ENCODE data around the gene ALB.

ALB gene

DNA sequence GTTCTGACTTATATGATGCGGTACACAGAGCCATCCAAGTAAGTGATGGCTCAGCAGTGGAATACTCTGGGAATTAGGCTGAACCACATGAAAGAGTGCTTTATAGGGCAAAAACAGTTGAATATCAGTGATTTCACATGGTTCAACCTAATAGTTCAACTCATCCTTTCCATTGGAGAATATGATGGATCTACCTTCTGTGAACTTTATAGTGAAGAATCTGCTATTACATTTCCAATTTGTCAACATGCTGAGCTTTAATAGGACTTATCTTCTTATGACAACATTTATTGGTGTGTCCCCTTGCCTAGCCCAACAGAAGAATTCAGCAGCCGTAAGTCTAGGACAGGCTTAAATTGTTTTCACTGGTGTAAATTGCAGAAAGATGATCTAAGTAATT, 16.5 kb downstream of the ALB start:
- TF ChIP-seq, protein P1, sequence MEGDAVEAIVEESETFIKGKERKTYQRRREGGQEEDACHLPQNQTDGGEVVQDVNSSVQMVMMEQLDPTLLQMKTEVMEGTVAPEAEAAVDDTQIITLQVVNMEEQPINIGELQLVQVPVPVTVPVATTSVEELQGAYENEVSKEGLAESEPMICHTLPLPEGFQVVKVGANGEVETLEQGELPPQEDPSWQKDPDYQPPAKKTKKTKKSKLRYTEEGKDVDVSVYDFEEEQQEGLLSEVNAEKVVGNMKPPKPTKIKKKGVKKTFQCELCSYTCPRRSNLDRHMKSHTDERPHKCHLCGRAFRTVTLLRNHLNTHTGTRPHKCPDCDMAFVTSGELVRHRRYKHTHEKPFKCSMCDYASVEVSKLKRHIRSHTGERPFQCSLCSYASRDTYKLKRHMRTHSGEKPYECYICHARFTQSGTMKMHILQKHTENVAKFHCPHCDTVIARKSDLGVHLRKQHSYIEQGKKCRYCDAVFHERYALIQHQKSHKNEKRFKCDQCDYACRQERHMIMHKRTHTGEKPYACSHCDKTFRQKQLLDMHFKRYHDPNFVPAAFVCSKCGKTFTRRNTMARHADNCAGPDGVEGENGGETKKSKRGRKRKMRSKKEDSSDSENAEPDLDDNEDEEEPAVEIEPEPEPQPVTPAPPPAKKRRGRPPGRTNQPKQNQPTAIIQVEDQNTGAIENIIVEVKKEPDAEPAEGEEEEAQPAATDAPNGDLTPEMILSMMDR (IDR thresholded peaks at IDR 0.05; ENCODE audit: low read depth, low read length) = no peak
- no peak for DNase-seq (ENCODE audit: extremely low read depth, low read depth)

DNA sequence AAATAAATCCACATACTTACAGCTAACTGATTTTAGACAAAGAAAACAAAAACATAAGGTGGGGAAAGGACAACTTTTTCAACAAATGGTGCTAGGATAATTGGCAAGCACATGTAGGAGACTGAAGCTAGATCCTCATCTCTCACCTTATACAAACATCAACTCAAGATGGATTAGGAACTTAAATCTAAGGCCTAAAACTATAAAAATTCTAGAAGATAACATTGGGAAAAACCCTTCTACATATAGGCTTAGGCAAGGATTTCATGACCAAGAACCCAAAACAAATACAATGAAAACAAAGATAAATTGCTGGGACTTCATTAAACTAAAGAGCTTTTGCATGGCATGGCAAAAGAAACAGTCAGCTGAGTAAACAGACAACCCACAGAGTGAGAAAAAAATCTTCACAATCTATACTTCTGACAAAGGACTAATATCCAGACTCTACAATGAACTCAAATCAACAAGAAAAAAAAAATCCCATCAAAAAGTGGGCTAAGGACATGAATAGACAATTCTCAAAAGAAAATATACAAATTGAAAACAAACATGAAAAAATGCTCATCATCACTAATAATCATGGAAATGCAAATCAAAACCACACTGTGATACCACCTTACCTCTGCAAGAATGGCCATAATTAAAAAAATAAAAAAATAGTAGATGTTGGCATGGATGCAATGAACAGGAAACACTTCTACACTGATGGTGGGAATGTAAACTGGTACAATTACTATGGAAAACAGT, 17.8 kb downstream of the ALB start:
- DNase-seq (ENCODE audit: extremely low read depth, low read depth) = no peak
- TF ChIP-seq, protein P1 (IDR thresholded peaks at IDR 0.05; ENCODE audit: low read depth, low read length) = no peak

DNA sequence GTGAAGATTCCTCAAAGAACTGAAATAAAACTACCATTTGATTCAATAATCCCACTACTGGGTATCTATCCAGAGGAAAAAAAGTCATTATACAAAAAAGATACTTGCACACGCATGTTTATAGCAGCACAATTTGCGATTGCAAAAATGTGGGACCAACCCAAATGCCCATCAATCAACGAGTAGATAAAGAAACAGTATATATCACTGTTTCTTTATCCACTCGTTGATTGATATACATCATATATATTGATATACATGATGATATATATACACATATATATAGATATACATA, 18.3 kb downstream of the ALB start:
- TF ChIP-seq, protein P1 (IDR thresholded peaks at IDR 0.05; ENCODE audit: low read depth, low read length) = no peak
- DNase-seq (ENCODE audit: extremely low read depth, low read depth) = no peak

DNA sequence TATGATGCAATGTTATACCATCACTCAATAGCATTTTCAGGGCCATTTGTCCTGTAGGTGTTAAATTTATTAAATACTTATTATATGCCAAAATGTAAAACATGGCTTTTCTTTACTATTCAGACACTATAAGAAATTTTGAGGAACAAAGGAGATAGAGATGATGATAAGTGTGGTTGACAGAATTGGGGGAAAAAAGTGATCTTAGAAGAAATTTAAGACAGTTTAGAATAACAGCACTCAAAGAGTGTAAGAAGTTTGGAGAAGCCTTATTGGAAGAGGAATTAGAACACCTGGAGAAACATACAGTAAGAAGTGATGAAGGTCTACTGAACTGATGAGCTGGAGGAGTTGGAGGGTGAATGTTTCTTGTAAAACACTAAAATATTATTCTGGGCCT, 19.1 kb downstream of the ALB start:
- TF ChIP-seq, protein P1 (IDR thresholded peaks at IDR 0.05; ENCODE audit: low read depth, low read length) = no peak
- no peak for DNase-seq (ENCODE audit: extremely low read depth, low read depth)

DNA sequence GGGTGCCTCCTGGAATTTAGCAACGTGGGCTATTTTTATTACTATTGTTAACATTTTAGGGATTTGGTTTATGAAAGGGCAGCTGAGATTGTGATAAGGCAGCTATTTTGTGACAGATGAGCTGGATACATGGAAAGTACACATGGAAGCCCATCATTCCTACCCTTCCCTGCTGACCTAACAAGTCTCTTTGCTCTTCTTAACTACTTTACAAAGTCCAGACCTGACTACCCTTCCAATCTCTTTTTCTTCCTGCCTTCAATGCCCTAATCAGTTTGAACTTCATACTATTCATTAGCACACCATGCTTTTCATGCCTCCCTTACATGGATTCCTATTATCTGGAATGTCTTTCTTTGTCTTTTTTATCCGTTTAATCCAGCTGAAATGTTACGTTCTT, 22.6 kb downstream of the ALB start:
- DNase-seq (ENCODE audit: extremely low read depth, low read depth) = no peak
- TF ChIP-seq, protein P1 (IDR thresholded peaks at IDR 0.05; ENCODE audit: low read depth, low read length) = no peak

DNA sequence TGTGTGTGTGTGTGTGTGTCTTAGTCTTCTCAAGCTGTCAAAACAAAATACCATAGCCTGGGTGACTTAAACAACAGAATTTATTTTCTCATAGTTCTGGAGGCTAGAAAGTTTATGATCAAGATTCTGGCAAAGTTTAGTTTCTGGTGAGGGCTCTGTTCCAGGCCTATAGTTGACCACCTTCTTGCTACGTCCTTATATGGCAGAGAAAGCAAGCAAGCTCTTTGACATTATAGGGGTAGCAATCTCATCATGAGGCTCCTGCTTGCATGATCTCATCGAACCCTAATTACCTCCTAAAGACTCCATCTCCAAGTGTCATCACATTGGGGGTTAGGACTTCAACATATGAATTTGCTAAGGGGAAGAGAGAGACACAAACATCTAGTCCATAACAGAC, 25.0 kb downstream of the ALB start:
- TF ChIP-seq, protein P1 (IDR thresholded peaks at IDR 0.05; ENCODE audit: low read depth, low read length) = no peak
- DNase-seq (ENCODE audit: extremely low read depth, low read depth) = no peak

DNA sequence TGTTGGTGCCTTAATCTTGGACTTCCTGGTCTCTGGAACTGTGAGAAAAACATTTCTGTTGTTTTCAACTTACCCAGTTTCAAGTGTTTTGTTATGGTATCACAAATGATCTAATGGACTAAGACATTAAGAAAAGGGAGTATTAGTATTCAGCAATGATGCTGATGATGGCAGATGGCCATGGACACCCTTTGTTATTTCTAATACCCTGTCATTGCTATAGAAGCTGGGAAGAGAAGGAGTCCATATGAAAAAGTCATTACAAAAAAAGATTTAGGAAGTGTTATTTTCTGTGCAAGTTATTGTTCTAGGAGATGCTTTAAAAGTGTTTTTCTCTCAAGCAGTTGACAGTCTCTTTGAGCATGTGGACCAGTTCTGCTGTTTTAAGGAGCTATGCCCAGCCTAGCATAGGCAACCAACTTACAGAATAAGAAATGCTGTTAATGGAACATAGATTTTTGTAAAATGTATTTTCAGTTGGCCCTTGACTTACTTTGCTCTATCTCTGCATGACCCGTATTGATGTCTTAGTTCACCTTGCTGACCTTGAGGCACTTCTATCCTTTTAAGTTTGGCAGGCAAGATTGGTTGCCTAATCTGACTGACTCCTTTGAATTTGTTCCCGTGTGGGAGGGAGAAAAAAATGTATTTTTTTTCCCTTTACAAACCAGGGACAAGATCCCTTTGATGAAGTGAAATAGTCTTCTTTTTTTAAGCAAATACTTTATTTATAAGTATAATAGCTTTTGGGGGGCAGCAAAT, 25.9 kb downstream of the ALB start:
- TF ChIP-seq, protein P1 (IDR thresholded peaks at IDR 0.05; ENCODE audit: low read depth, low read length) = no peak
- DNase-seq (ENCODE audit: extremely low read depth, low read depth) = no peak

Data from AG09319 (cell line).